CD4-positive, alpha-beta T cell treated with Interleukin-6 at 100 ng/mL for 8 hours (primary cell): ENCODE results near the gene THRB.

Experiments used
- DNase-seq: peaks from one replicate; pipeline ENCODE4 v3.0.0-alpha.2; 2020; ENCODE audit warnings: mixed read lengths, low spot score

The THRB gene

GRCh38 chr3:24177201-24177600 is 317.4 kb downstream of the THRB start:
- no peak for DNase-seq

- no peak for DNase-seq
Observed at GRCh38 chr3:24174614-24175013, 320.0 kb downstream of the THRB start.

- no peak for DNase-seq
Observed at GRCh38 chr3:24168977-24169376, 325.7 kb downstream of the THRB start.

- DNase-seq: no peak
Observed at GRCh38 chr3:24167429-24167828, 327.2 kb downstream of the THRB start.

GRCh38 chr3:24166515-24166914 is 328.1 kb downstream of the THRB start:
- DNase-seq: no peak

GRCh38 chr3:24165603-24165982 is 329.1 kb downstream of the THRB start:
- no peak for DNase-seq

GRCh38 chr3:24164967-24165602 is 329.6 kb downstream of the THRB start:
- DNase-seq: no peak

GRCh38 chr3:24162929-24163328 is 331.7 kb downstream of the THRB start:
- DNase-seq: no peak

- no peak for DNase-seq
Observed at GRCh38 chr3:24161841-24162240, 332.8 kb downstream of the THRB start.

- no peak for DNase-seq
Observed at GRCh38 chr3:24160424-24161095, 334.1 kb downstream of the THRB start.

GRCh38 chr3:24158761-24159454 is 335.7 kb downstream of the THRB start:
- DNase-seq: no peak

- no peak for DNase-seq
Observed at GRCh38 chr3:24157106-24157505, 337.5 kb downstream of the THRB start.

- DNase-seq: no peak
Observed at GRCh38 chr3:24156466-24156865, 338.2 kb downstream of the THRB start.

- no peak for DNase-seq
Observed at GRCh38 chr3:24155276-24155675, 339.4 kb downstream of the THRB start.

- DNase-seq: no peak
Observed at GRCh38 chr3:24154781-24155180, 339.9 kb downstream of the THRB start.

GRCh38 chr3:24154013-24154695 is 340.5 kb downstream of the THRB start:
- no peak for DNase-seq

- no peak for DNase-seq
Observed at GRCh38 chr3:24151594-24151993, 343.1 kb downstream of the THRB start.

- no peak for DNase-seq
Observed at GRCh38 chr3:24149032-24149431, 345.6 kb downstream of the THRB start.

- no peak for DNase-seq
Observed at GRCh38 chr3:24145981-24146822, 348.4 kb downstream of the THRB start.

- DNase-seq: no peak
Observed at GRCh38 chr3:24145481-24145880, 349.2 kb downstream of the THRB start.

- DNase-seq: no peak
Observed at GRCh38 chr3:24142127-24142526, 352.5 kb downstream of the THRB start.

GRCh38 chr3:24141548-24141947 is 353.1 kb downstream of the THRB start:
- no peak for DNase-seq
